ENCODE data around the gene CHD5. TPM values are rescaled to one million over a fixed set of nuclear protein-coding genes. Genes with fewer than 3 reads are reported as not detected.
A peak's percentile ranks its signal among the peaks of the same experiment; 100 is the strongest.

Gene CHD5
- 0.22 TPM for polyA plus RNA-seq (2013, experiment 1 of 2)
- 0.04 TPM for polyA plus RNA-seq (2013, experiment 2 of 2)

GRCh38 chr1:6180268-6180706 is at the start of gene CHD5:
Gene CHD5 (minus strand): TSS chr1:6180321. CDS start chr1:6180023, 298 bp downstream.
- Histone ChIP-seq H3K4me3 (ENCODE audit: insufficient read depth in 1 of 2, low read depth in 1 of 2, low read length in 2 of 2) (peak within 1 kb of the TSS; percentile 41 to 42), H2AK5ac (ENCODE audit: low read length, severe bottlenecking) (no peak within 1 kb of the TSS), H3K79me1 (replicated peaks; ENCODE audit: low read length, poor library complexity, severe bottlenecking) (peaks cover 14% of the 10 kb centered on the region), H3K9me3 (ENCODE audit: control insufficient read depth, low read length) (peaks cover 4% of the 10 kb centered on the region), H3K4ac (ENCODE audit: low read depth in 1 of 2, low read length in 2 of 2) (no peak within 1 kb of the TSS), H3K27me3 (ENCODE audit: control insufficient read depth in 1 of 2, insufficient read depth in 1 of 2, low read length in 2 of 2) (peaks cover 47 to 50% of the 10 kb centered on the region in 2 experiments), H3K36me3 (ENCODE audit: control insufficient read depth in 1 of 2, insufficient read depth in 2 of 2, low read depth in 1 of 2, low read length in 2 of 2) (peaks cover 10 to 11% of the 10 kb centered on the region in 2 experiments), H3K4me1 (ENCODE audit: control insufficient read depth, insufficient read depth, low read depth, low read length) (peaks cover 37% of the 10 kb centered on the region), H3K23ac (ENCODE audit: low read length in 2 of 2) (peak within 1 kb of the TSS in 1 of 2 experiments; percentile 89), H2AFZ (ENCODE audit: low read depth, low read length) (no peak within 1 kb of the TSS), H3K9ac (ENCODE audit: low read length) (no peak within 1 kb of the TSS), H2BK5ac (ENCODE audit: low read depth, low read length, poor library complexity, severe bottlenecking) (no peak within 1 kb of the TSS), H4K8ac (ENCODE audit: low read length) (no peak within 1 kb of the TSS), H3K14ac (ENCODE audit: low read length in 2 of 2) (peak within 1 kb of the TSS in 1 of 2 experiments; percentile 77), H4K91ac (ENCODE audit: low read length) (no peak within 1 kb of the TSS), H2BK120ac (ENCODE audit: low read depth, low read length) (no peak within 1 kb of the TSS), H2BK15ac (ENCODE audit: low read depth, poor library complexity, severe bottlenecking) (no peak within 1 kb of the TSS), H2BK12ac (ENCODE audit: low read length in 2 of 2) (no peak within 1 kb of the TSS), H3K4me2 (ENCODE audit: low read length, poor library complexity, severe bottlenecking) (peak within 1 kb of the TSS; percentile 82), H3K27ac (ENCODE audit: low read length, poor library complexity, severe bottlenecking) (no peak within 1 kb of the TSS), H3K18ac (ENCODE audit: low read depth in 1 of 2, low read length in 2 of 2) (no peak within 1 kb of the TSS)
- DNase-seq, result no peak
- WGBS, result 4% methylated on average over 28 of the region's 57 CpGs

DNA sequence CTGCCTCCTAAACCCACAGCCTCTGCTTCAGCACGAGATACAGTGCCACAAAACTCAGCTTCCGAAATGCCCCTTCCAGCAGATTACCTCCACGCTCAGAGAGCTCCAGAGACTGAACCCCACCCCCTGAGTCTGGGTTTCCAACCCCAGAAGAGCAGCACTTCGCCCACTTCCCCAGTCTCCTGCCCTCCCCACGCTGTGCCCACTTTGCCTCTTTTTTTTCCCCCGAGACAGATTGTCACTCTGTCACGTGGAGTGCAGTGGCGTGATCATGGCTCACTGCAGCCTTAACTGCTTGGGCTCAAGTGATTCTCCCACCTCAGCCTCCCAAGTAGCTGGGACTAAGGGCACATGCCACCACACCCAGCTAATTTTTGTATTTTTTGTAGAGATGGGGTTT is 45.5 kb upstream of the CHD5 start:
- Histone ChIP-seq H2BK5ac (ENCODE audit: low read depth, low read length, poor library complexity, severe bottlenecking) (no peak overlapping the region), H3K4me3 (ENCODE audit: insufficient read depth in 1 of 2, low read depth in 1 of 2, low read length in 2 of 2) (no peak overlapping the region), H3K23ac (ENCODE audit: low read length in 2 of 2) (no peak overlapping the region), H2BK12ac (ENCODE audit: low read length in 2 of 2) (no peak overlapping the region), H3K18ac (ENCODE audit: low read depth in 1 of 2, low read length in 2 of 2) (no peak overlapping the region), H3K27me3 (ENCODE audit: control insufficient read depth in 1 of 2, insufficient read depth in 1 of 2, low read length in 2 of 2) (no peaks in the 10 kb centered on the region), H2AK5ac (ENCODE audit: low read length, severe bottlenecking) (no peak overlapping the region), H2BK15ac (ENCODE audit: low read depth, poor library complexity, severe bottlenecking) (no peak overlapping the region), H3K14ac (ENCODE audit: low read length in 2 of 2) (no peak overlapping the region), H3K4ac (ENCODE audit: low read depth in 1 of 2, low read length in 2 of 2) (no peak overlapping the region), H3K4me2 (ENCODE audit: low read length, poor library complexity, severe bottlenecking) (no peak overlapping the region), H4K8ac (ENCODE audit: low read length) (no peak overlapping the region), H3K9me3 (ENCODE audit: control insufficient read depth, low read length) (no peaks in the 10 kb centered on the region), H4K91ac (ENCODE audit: low read length) (no peak overlapping the region), H2AFZ (ENCODE audit: low read depth, low read length) (no peak overlapping the region), H3K36me3 (ENCODE audit: control insufficient read depth in 1 of 2, insufficient read depth in 2 of 2, low read depth in 1 of 2, low read length in 2 of 2) (peaks cover 54 to 66% of the 10 kb centered on the region in 2 experiments), H2BK120ac (ENCODE audit: low read depth, low read length) (no peak overlapping the region), H3K27ac (ENCODE audit: low read length, poor library complexity, severe bottlenecking) (no peak overlapping the region), H3K9ac (ENCODE audit: low read length) (no peak overlapping the region), H3K4me1 (ENCODE audit: control insufficient read depth, insufficient read depth, low read depth, low read length) (peaks cover 9% of the 10 kb centered on the region), H3K79me1 (replicated peaks; ENCODE audit: low read length, poor library complexity, severe bottlenecking) (peaks cover 20% of the 10 kb centered on the region)
- no peak for DNase-seq
- WGBS, result 93% methylated on average over 8 of the region's 8 CpGs

GRCh38 chr1:6224718-6225117 is 44.6 kb upstream of the CHD5 start:
- Histone ChIP-seq H3K14ac (ENCODE audit: low read length in 2 of 2) (no peak overlapping the region), H3K23ac (ENCODE audit: low read length in 2 of 2) (no peak overlapping the region), H3K4me2 (ENCODE audit: low read length, poor library complexity, severe bottlenecking) (no peak overlapping the region), H3K36me3 (ENCODE audit: control insufficient read depth in 1 of 2, insufficient read depth in 2 of 2, low read depth in 1 of 2, low read length in 2 of 2) (peaks cover 52 to 60% of the 10 kb centered on the region in 2 experiments), H2AFZ (ENCODE audit: low read depth, low read length) (no peak overlapping the region), H3K4me1 (ENCODE audit: control insufficient read depth, insufficient read depth, low read depth, low read length) (peaks cover 15% of the 10 kb centered on the region), H3K27ac (ENCODE audit: low read length, poor library complexity, severe bottlenecking) (no peak overlapping the region), H3K79me1 (replicated peaks; ENCODE audit: low read length, poor library complexity, severe bottlenecking) (peaks cover 17% of the 10 kb centered on the region), H3K4ac (ENCODE audit: low read depth in 1 of 2, low read length in 2 of 2) (no peak overlapping the region), H3K27me3 (ENCODE audit: control insufficient read depth in 1 of 2, insufficient read depth in 1 of 2, low read length in 2 of 2) (no peaks in the 10 kb centered on the region), H3K4me3 (ENCODE audit: insufficient read depth in 1 of 2, low read depth in 1 of 2, low read length in 2 of 2) (no peak overlapping the region), H2BK120ac (ENCODE audit: low read depth, low read length) (no peak overlapping the region), H2AK5ac (ENCODE audit: low read length, severe bottlenecking) (no peak overlapping the region), H2BK12ac (ENCODE audit: low read length in 2 of 2) (no peak overlapping the region), H4K8ac (ENCODE audit: low read length) (no peak overlapping the region), H2BK5ac (ENCODE audit: low read depth, low read length, poor library complexity, severe bottlenecking) (no peak overlapping the region), H3K9me3 (ENCODE audit: control insufficient read depth, low read length) (no peaks in the 10 kb centered on the region), H3K18ac (ENCODE audit: low read depth in 1 of 2, low read length in 2 of 2) (no peak overlapping the region), H3K9ac (ENCODE audit: low read length) (no peak overlapping the region), H4K91ac (ENCODE audit: low read length) (no peak overlapping the region), H2BK15ac (ENCODE audit: low read depth, poor library complexity, severe bottlenecking) (no peak overlapping the region)
- 73% methylated on average over 15 of the region's 15 CpGs for WGBS
- DNase-seq, result no peak

- no peak for DNase-seq
- no peak overlapping the region for H2BK15ac ChIP-seq (ENCODE audit: low read depth, poor library complexity, severe bottlenecking)
- H3K9ac ChIP-seq (ENCODE audit: low read length), result no peak overlapping the region
- H2BK12ac ChIP-seq (ENCODE audit: low read length in 2 of 2), result no peak overlapping the region
- no peak overlapping the region for H4K8ac ChIP-seq (ENCODE audit: low read length)
- H3K27ac ChIP-seq (ENCODE audit: low read length, poor library complexity, severe bottlenecking), result no peak overlapping the region
- no peak overlapping the region for H3K18ac ChIP-seq (ENCODE audit: low read depth in 1 of 2, low read length in 2 of 2)
- H3K23ac ChIP-seq (ENCODE audit: low read length in 2 of 2), result no peak overlapping the region
- WGBS, result 98% methylated on average over 11 of the region's 13 CpGs
- no peak overlapping the region for H3K4me2 ChIP-seq (ENCODE audit: low read length, poor library complexity, severe bottlenecking)
- no peak overlapping the region for H3K14ac ChIP-seq (ENCODE audit: low read length in 2 of 2)
- H3K36me3 ChIP-seq (ENCODE audit: control insufficient read depth in 1 of 2, insufficient read depth in 2 of 2, low read depth in 1 of 2, low read length in 2 of 2), result peaks cover 43 to 56% of the 10 kb centered on the region in 2 experiments
- no peaks in the 10 kb centered on the region for H3K9me3 ChIP-seq (ENCODE audit: control insufficient read depth, low read length)
- no peak overlapping the region for H4K91ac ChIP-seq (ENCODE audit: low read length)
- peaks cover 15% of the 10 kb centered on the region for H3K79me1 ChIP-seq (replicated peaks; ENCODE audit: low read length, poor library complexity, severe bottlenecking)
- no peak overlapping the region for H2AFZ ChIP-seq (ENCODE audit: low read depth, low read length)
- H3K4me1 ChIP-seq (ENCODE audit: control insufficient read depth, insufficient read depth, low read depth, low read length), result peaks cover 15% of the 10 kb centered on the region
- no peaks in the 10 kb centered on the region for H3K27me3 ChIP-seq (ENCODE audit: control insufficient read depth in 1 of 2, insufficient read depth in 1 of 2, low read length in 2 of 2)
- H2BK5ac ChIP-seq (ENCODE audit: low read depth, low read length, poor library complexity, severe bottlenecking), result no peak overlapping the region
- H2AK5ac ChIP-seq (ENCODE audit: low read length, severe bottlenecking), result no peak overlapping the region
- no peak overlapping the region for H3K4ac ChIP-seq (ENCODE audit: low read depth in 1 of 2, low read length in 2 of 2)
- no peak overlapping the region for H3K4me3 ChIP-seq (ENCODE audit: insufficient read depth in 1 of 2, low read depth in 1 of 2, low read length in 2 of 2)
- no peak overlapping the region for H2BK120ac ChIP-seq (ENCODE audit: low read depth, low read length)
Observed at GRCh38 chr1:6223617-6224016, 43.5 kb upstream of the CHD5 start.
